Activated CD8-positive, alpha-beta memory T cell treated with anti-CD3 and anti-CD28 coated beads, Interleukin-2, amount 50 U/mL, for 24 hours (primary cell): ENCODE measurements around the gene HOXD11.

Experiments used
- DNase-seq: peaks from one replicate; pipeline ENCODE4 v3.0.0-alpha.2; 2020; ENCODE audit errors: extremely low read depth

The HOXD11 gene

DNA sequence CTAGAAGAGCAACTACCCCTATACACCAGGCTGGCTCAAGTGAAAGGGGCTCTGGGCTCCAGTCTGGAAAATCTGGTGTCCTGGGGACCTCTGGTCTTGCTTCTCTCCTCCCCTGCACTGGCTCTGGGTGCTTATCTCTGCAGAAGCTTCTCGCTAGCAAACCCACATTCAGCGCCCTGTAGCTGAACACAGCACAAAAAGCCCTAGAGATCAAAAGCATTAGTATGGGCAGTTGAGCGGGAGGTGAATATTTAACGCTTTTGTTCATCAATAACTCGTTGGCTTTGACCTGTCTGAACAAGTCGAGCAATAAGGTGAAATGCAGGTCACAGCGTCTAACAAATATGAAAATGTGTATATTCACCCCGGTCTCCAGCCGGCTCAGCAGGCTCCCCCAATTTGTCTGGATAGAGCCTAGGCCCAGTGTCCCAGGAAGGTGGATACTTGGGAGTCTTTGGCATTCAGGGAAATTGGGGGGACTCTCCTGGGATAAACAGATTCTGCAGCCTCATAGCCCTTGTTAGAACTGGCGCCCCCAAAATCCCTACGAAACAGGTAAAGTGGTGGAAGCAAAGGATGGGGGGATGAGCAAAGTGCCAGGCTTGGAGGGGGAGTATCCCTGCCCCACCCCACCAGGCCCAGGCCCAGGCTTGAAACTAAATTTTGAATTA, 41.8 kb downstream of the HOXD11 start:
- no peak for DNase-seq

DNA sequence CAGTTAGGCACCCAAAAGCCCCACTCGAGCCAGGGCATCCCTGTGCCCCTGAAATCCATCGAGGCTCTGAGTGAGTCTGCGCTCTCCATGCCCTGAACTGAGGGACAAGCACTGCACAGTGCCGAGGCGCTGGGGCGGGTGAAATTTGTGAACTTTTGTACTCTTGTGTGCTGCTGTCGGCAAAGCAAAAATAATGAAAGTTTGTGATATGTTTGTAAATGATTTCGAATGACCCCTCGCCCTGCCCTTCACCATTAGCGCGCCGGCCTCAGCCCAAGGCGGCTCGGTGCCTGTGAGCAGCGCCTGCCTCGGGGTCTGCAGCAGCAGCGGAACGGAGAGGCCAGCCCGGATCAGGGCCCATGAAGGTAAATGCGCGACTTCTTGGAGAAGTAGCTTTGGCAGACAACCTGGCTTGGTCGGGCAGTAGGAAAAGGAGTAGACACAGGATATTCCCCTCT, 42.4 kb downstream of the HOXD11 start:
- no peak for DNase-seq

GRCh38 chr2:176149939-176150583, 43.0 kb downstream of the HOXD11 start:
- DNase-seq = no peak

GRCh38 chr2:176150584-176151441, 43.7 kb downstream of the HOXD11 start:
- no peak for DNase-seq

DNA sequence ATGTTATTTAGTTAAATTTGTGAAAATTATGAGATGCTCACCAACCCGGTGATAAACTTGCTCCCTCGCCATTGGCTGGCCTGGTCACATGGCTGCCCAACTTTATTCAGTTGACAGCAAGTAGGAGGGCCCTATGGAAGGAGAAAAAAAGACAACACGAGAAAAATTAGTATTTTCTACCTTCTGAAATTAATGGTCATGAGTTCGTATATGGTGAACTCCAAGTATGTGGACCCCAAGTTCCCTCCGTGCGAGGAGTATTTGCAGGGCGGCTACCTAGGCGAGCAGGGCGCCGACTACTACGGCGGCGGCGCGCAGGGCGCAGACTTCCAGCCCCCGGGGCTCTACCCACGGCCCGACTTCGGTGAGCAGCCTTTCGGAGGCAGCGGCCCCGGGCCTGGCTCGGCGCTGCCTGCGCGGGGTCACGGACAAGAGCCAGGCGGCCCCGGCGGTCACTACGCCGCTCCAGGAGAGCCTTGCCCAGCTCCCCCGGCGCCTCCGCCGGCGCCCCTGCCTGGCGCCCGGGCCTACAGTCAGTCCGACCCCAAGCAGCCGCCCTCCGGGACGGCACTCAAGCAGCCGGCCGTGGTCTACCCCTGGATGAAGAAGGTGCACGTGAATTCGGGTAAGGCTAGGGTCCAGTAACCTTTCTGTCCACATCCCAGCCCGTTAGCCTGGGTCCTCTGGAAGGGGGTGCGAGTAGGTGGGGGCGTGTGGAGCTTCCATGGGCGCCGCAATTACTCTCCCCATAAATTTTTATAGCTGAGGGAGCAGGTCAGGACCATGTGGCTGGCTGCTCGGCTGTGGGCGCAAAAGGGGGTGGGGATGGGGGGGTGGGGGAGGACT, 44.6 kb downstream of the HOXD11 start, which contains the start of gene HOXD4:
HOXD4 (plus strand) TSS at position 109 of the 846 bp plus-strand sequence; CDS start at position 193, 84 bp downstream.
- no peak for DNase-seq

- DNase-seq = no peak
These were observed 45.5 kb downstream of the HOXD11 start for GRCh38 chr2:176152350-176153181.

GRCh38 chr2:176154576-176155252, 47.6 kb downstream of the HOXD11 start:
- no peak for DNase-seq

DNA sequence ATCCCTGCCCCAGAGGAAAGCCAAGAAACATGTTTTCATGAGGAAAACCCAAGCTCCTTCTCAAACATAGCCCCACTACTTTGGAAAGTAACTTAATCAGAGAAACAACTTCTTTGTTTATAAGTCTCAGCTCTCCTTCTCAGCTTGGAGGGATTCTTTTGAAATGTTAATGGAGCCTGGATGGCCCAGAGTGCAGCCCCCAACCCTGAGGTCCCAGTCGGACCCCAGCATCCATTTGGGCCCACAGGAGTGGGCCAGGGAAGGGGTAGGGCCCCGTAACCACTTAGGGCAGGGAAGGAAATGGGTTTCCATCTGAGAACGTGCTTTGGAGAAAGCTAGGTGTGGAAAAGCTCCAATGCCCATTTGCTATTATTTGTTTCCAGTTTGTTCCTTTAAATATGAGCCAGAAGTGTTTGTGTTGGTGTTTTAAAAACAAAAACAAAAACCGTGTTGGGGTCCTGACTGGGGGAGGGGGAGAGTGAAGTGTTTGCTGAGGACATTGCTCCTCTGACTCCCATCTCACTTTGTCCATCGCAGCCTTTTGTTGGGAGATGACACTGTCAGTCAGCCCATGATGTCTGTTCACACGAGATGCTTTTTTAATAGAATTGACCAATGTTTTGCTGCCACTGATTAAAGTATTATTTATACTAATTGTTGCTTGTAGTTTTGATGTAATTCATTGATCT, 48.4 kb downstream of the HOXD11 start:
- no peak for DNase-seq

- DNase-seq = no peak
These were observed 49.3 kb downstream of the HOXD11 start for GRCh38 chr2:176156301-176156806.

DNA sequence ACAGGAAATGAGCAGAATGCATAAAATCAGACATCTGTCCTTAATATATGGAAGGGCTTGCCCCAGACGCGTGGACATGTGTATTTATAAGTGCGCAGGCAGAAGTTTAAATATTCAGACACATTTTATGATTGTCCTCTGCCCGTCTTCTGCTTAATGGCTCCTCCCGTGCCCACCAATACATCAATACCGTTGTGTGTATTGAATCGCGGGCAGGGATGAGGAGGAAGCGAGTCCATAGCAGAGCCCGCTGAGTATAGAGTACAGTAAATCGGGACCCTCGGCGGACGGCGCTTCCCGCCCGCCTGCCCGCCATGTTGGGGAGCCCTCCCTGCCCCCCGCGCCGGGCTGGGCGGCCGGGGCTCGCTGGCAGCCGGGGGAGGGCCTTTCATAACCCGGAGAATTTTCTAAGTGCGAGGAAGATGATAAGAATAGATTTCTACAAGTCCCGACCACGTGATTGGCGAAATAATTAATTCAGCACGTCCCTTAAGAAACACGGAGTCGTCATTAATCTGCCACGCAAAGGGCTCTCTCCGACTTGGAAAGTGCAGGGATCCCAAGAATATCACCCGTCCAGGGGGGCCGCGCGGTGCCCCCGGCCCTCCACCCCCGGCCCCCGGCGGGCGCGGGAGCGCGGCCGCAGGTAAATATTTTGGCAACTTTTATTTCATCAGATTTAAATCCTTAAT, 49.9 kb downstream of the HOXD11 start, which contains the start of gene HOXD3:
HOXD3 (plus strand) TSS at position 501 of the 692 bp plus-strand sequence. CDS start 11,808 bp downstream, outside the sequence.
- no peak for DNase-seq

- DNase-seq = no peak
These were observed 50.6 kb downstream of the HOXD11 start for GRCh38 chr2:176157499-176158185.

DNA sequence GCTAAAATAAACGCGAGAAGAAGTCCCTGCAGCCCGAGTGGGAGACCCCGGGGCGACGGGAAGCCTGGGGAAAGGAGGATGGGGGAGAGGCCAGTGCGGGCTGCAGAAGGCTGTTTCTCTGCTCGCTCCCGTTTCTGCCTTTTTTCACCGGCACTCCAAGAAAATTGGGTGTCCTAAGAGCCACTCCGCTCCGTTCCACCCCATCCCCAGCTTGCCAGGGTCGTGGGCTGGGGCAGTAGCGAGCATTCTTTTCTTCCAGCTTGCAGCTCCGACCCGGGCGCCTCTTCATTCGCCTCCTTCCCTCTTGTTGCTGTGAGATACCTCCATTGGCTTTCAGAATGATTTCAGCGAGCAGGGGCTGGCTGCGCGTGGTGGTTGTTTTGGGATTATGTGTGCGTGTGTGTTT, 51.1 kb downstream of the HOXD11 start:
- no peak for DNase-seq

DNA sequence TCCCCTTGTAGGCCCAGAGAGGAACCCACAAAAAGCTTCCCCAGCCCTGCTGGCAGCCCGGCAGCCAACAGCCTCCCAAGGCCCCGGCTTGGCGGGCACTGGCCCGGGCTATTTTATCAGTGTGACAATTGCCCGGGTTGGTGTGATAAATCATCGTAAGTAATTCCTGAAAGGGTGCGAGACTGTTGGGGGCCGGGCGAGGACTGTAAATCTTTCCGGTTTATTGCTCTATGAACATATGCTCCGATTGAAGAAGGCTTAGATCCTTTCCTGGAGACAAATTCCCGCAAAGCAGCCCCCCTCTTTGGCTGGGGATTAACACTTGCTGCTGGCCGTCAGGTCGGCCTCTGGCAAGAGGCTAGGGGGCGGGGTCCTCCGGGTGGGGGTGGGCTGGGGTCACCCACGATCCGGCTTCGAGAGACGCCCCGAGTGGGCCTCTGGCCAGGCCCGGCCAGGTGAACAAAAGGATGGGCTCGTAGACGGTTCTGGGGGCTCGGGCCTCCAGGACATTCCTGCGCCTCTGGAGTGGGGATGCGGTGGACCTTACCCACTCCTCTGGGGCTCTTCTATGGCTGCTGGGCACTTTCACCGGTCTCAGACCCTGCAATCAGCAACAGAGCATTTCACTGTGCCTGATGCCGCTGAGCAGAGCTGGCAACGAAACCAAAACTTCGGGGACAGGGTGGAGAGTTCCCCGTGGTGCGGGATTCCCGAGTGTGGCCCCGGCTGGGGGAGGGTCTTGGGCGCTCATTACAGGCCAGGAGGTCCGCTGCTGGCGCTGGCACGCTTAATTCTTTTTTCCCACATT, 52.0 kb downstream of the HOXD11 start:
- DNase-seq = no peak
